HG02642 (cell line): ENCODE measurements around the gene SIGLECL1.

ENCODE experiments used
- ATAC-seq: cut with Tn5 transposase; IDR thresholded peaks from one replicate; pipeline ENCODE4 v1.9.1; 2021; ENCODE audit warnings: mild to moderate bottlenecking; ENCODE audit not compliant: unreplicated experiment, poor library complexity

SIGLECL1 gene

GRCh38 chr19:51294977-51295375 is 44.1 kb downstream of the SIGLECL1 start:
- no peak for ATAC-seq

GRCh38 chr19:51295382-51296126 is 44.7 kb downstream of the SIGLECL1 start:
- ATAC-seq, result no peak

- no peak for ATAC-seq
Observed at GRCh38 chr19:51296336-51297093, 45.6 kb downstream of the SIGLECL1 start.

- ATAC-seq, result no peak
Observed at GRCh38 chr19:51297406-51297805, 46.5 kb downstream of the SIGLECL1 start.

GRCh38 chr19:51301266-51301665 is 50.4 kb downstream of the SIGLECL1 start:
- no peak for ATAC-seq

GRCh38 chr19:51305479-51305878 is 54.6 kb downstream of the SIGLECL1 start:
- ATAC-seq, result no peak

- ATAC-seq, result no peak
Observed at GRCh38 chr19:51311351-51312257, 60.7 kb downstream of the SIGLECL1 start, which contains the start of gene IGLON5. Gene IGLON5, plus strand, starts transcription at chr19:51311644. Its CDS starts 204 bp downstream, at chr19:51311848.

GRCh38 chr19:51316688-51317087 is 65.8 kb downstream of the SIGLECL1 start:
- ATAC-seq, result no peak

GRCh38 chr19:51317376-51317775 is 66.5 kb downstream of the SIGLECL1 start:
- ATAC-seq, result no peak

- ATAC-seq, result no peak
Observed at GRCh38 chr19:51317968-51318367, 67.1 kb downstream of the SIGLECL1 start.
